Dermis microvascular lymphatic vessel endothelial cell (primary cell): ENCODE measurements around the gene ASMT. TPM values are rescaled to one million over a fixed set of nuclear protein-coding genes. Genes with fewer than 3 reads are reported as not detected.
"Not testable (repeated sequence)": the region's sequence is repeated elsewhere in the genome, so short reads cannot be mapped to it uniquely, and the experiment has no call there.

Experiments used
- DNase-seq, 2 donors: peaks; one replicate each; pipeline versions ENCODE4 v3.0.0 to v3.0.0-alpha.2; 2010; ENCODE audit warnings: low read depth in 2 of 2
- total RNA-seq: library from RNA; depleted of rRNA; stranded (reverse); fragments of >200 nt; gene quantifications from 2 replicates; pipeline ENCODE4 v1.2.1, GENCODE V29; 2014

The ASMT gene
- total RNA-seq = not detected in 2 replicates

GRCh38 chrX:1614927-1615326 is at the start of gene ASMT:
Gene ASMT (plus strand): TSS chrX:1615059. CDS start chrX:1615200, 141 bp downstream.
- no peak for DNase-seq

- DNase-seq = not testable (repeated sequence)
These were observed 40.7 kb upstream of the ASMT start for GRCh38 chrX:1574181-1574580.

- DNase-seq = no peak
These were observed 38.5 kb upstream of the ASMT start for GRCh38 chrX:1576201-1576992.

- DNase-seq = no peak
These were observed 37.0 kb upstream of the ASMT start for GRCh38 chrX:1577845-1578244.

GRCh38 chrX:1578511-1579173 is 36.2 kb upstream of the ASMT start:
- DNase-seq = no peak

GRCh38 chrX:1581132-1581531 is 33.7 kb upstream of the ASMT start:
- peak; percentile 40 to 67 for DNase-seq

GRCh38 chrX:1582686-1583437 is 32.0 kb upstream of the ASMT start:
- peak; percentile 55 to 71 for DNase-seq

- DNase-seq = no peak
These were observed 30.4 kb upstream of the ASMT start for GRCh38 chrX:1584237-1585011.

GRCh38 chrX:1587161-1587560 is 27.7 kb upstream of the ASMT start:
- DNase-seq = no peak

- no peak for DNase-seq
These were observed 25.3 kb upstream of the ASMT start for GRCh38 chrX:1589356-1590130.

- DNase-seq = peak; percentile 85 to 92
These were observed 23.6 kb upstream of the ASMT start, which contains the start of gene AKAP17A for GRCh38 chrX:1591102-1591862. Gene AKAP17A (plus strand): TSS chrX:1591604. CDS start chrX:1593463, 1,859 bp downstream.

GRCh38 chrX:1591863-1592469 is 22.9 kb upstream of the ASMT start:
- DNase-seq = peak in 1 of 2 donors; percentile 29

GRCh38 chrX:1592470-1593142 is 22.3 kb upstream of the ASMT start:
- peak in 1 of 2 donors; percentile 52 for DNase-seq

GRCh38 chrX:1593286-1594271 is 21.3 kb upstream of the ASMT start:
- DNase-seq = no peak

- no peak for DNase-seq
These were observed 19.2 kb upstream of the ASMT start for GRCh38 chrX:1595711-1596060.

- DNase-seq = no peak
These were observed 18.0 kb upstream of the ASMT start for GRCh38 chrX:1596676-1597344.
